IPS-18c (cell line): Measurements from ENCODE around the gene OTUD7B.

Experiments
- H3K4me3 ChIP-seq: 2 replicates; pipeline ENCODE4 v1.7.0; 2013; ENCODE audit warnings: low read depth, mild to moderate bottlenecking, low read length, moderate library complexity; ENCODE audit not compliant: insufficient read depth
- H3K9me3 ChIP-seq: one replicate; pipeline ENCODE4 v1.6.1; 2013; ENCODE audit warnings: mild to moderate bottlenecking, low read length, moderate library complexity; ENCODE audit not compliant: control insufficient read depth, insufficient read depth

The OTUD7B gene

DNA sequence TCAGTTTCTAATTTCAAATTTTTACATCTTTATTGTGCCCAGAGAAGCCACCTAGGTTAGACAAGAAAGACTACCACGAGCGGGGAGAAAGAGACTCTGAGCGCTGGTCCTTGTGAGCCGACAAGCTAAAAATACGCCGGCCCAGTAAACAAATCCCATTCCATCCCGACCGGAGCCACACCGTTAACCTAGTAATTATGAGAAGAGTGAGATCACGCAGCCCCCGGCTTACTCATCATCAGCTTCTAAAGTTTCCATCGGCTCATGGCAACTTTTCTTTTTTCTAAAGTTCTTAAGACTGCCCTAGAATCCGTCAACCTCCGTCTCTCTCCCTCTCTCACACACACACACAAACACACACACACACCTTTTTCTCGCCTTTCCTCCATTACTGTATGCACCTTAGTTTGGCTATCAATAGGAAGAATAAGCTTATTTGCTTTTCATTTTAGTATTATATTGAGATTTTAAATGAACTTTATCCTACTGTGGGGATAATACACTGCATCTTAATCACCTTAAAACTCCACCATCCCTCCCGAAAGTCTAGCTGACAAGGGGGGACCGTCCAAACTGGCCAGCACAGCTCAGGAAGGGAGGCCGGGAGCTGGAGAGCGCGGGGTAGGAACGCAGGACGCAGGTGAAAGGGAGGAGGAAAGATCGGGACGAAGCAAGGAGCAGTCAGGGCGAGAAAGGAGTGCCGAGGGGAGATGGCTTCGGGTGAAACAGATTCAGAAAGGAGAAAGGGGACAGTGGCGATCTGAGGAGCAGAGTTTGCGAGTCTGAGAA, 728 bp downstream of the OTUD7B start:
- H3K4me3 ChIP-seq, result peak overlapping the region; percentile 89

GRCh38 chr1:150008699-150009098, 1.8 kb downstream of the OTUD7B start:
- peak overlapping the region; percentile 89 for H3K4me3 ChIP-seq
- H3K9me3 ChIP-seq, result no peaks in the 10 kb centered on the region

More for the DNA sequence above, 728 bp downstream of the OTUD7B start:
- H3K9me3 ChIP-seq, result no peaks in the 10 kb centered on the region

GRCh38 chr1:150006881-150007421, 3.6 kb downstream of the OTUD7B start:
- no peaks in the 10 kb centered on the region for H3K9me3 ChIP-seq
- no peak overlapping the region for H3K4me3 ChIP-seq

GRCh38 chr1:150005606-150006005, 4.9 kb downstream of the OTUD7B start:
- no peaks in the 10 kb centered on the region for H3K9me3 ChIP-seq

DNA sequence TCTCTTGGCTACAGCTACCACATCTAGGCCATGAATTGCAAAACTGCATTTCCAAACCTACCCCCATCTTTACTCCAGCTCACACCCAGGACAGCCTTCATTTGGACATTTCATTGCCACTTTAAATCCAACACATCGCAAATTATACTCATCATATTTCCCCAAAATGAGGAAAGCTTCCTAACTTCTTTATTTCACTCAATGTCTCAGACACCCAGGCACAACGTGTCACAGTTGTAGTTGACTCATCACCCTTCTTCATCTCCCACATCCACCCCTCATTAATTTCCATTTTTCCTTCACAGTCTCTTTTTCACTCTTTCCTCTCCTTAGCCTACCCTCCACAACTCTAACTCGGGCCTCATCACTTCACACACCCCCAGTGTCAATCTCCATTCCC, 6.7 kb downstream of the OTUD7B start:
- H3K9me3 ChIP-seq, result no peaks in the 10 kb centered on the region
- H3K4me3 ChIP-seq, result no peak overlapping the region

More at GRCh38 chr1:150005606-150006005, 4.9 kb downstream of the OTUD7B start:
- no peak overlapping the region for H3K4me3 ChIP-seq

- H3K4me3 ChIP-seq, result no peak overlapping the region
- no peaks in the 10 kb centered on the region for H3K9me3 ChIP-seq
These were observed 8.3 kb downstream of the OTUD7B start for GRCh38 chr1:150002217-150002616.

DNA sequence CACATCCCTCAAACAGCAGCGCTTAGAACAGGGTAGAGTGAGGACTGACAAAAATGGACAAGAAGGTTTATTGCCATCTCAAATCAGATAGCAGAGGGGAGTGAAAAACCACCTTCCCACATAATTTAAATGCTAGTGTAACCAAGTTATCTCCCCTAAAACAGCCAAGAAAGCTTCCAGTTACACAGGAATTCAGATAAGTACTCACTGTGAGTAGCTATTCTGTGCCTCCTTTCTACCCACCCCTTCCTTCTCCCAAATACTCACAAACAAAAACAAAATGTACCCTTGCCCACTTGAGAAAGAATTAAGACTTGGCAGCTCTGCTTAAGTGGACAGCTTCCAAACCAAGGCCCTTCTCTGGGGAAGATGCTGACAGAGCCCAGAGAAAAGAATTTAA, 9.1 kb downstream of the OTUD7B start:
- H3K4me3 ChIP-seq, result no peak overlapping the region
- H3K9me3 ChIP-seq, result no peaks in the 10 kb centered on the region

- H3K4me3 ChIP-seq, result no peak overlapping the region
- no peaks in the 10 kb centered on the region for H3K9me3 ChIP-seq
These were observed 12.8 kb downstream of the OTUD7B start for GRCh38 chr1:149997585-149998262.

DNA sequence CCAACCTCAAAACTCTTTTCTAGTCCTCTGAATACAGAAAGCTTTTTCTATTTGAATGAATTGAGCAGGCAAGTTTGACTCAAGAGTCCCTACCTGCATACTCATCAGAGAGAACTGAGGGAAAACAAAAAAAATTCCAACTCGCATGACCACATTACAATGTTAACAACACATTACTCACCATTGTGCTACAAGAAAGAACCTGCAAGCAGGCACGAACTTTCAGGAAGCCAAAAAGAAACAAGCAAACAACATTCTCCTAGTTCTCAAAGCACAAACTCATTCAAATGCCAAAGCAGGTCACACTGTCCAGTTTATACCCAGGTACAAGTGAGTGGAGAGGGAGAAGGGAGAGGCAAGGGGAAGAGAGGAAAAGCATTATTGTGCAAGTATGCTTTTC, 14.6 kb downstream of the OTUD7B start:
- Histone ChIP-seq H3K4me3 (no peak overlapping the region), H3K9me3 (no peaks in the 10 kb centered on the region)

- Histone ChIP-seq H3K4me3 (no peak overlapping the region), H3K9me3 (no peaks in the 10 kb centered on the region)
These were observed 16.8 kb downstream of the OTUD7B start for GRCh38 chr1:149993764-149994163.

DNA sequence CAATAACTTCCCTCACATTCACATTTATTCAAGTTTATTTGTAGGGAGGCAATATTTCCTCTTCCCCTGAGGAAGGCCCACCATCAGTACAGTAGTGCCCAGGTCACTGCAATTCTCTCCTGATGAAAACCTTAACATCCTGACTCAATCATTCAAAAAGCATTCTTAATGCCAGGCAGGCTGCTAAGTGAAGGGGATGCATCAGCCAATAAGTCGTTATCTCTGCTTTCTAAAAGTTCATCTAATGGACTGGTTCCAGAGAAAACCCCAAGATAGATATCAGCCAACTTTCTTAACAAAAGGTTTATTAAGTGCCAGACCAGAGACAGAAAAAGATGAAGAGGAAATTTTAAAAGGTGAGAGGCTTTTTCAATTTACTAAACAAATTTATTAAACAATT, 17.3 kb downstream of the OTUD7B start:
- Histone ChIP-seq H3K9me3 (no peaks in the 10 kb centered on the region), H3K4me3 (no peak overlapping the region)

- H3K9me3 ChIP-seq, result no peaks in the 10 kb centered on the region
- no peak overlapping the region for H3K4me3 ChIP-seq
These were observed 23.3 kb downstream of the OTUD7B start for GRCh38 chr1:149987297-149987595.

DNA sequence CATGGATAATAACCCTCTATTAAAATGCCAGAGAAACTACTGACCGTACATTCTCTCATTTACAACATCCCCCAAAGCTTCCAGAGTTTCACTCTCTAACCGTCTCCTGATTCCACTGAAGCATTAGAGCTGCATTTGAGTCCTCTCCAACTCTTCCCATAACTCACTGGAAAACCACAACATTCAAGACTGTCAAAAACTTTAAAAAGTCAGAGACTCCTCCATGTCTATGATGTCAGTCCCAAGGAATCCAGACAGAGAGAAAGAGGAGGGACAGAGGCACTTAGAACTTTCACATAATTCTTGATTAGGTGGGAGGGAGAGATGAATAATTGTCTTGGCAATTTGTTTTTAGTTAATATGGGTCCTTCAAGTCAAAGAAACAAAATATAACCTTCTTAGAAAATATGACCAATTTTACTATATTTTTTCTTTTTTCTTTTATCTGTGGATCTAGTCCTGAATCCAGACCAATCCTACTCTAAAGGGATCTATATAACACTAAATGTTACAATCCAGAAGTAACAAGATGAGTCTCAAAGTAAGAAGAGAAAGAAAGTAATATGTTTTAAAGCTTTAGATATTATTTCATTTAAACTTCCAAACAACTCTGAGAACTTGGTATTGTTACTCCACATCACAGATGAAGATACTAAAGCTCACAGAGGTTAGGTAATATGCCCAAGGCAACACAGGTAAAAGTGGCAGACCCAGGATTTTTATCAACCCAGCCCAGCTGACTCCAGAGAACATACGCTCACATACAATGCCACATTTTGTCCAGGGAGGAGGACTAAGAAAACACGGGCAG, 23.8 kb downstream of the OTUD7B start:
- H3K4me3 ChIP-seq, result no peak overlapping the region
- no peaks in the 10 kb centered on the region for H3K9me3 ChIP-seq

- Histone ChIP-seq H3K4me3 (no peak overlapping the region), H3K9me3 (no peaks in the 10 kb centered on the region)
These were observed 30.5 kb downstream of the OTUD7B start for GRCh38 chr1:149979972-149980540.

GRCh38 chr1:149979245-149979971, 31.1 kb downstream of the OTUD7B start:
- Histone ChIP-seq H3K9me3 (no peaks in the 10 kb centered on the region), H3K4me3 (no peak overlapping the region)

GRCh38 chr1:149978547-149979023, 31.9 kb downstream of the OTUD7B start:
- Histone ChIP-seq H3K9me3 (no peaks in the 10 kb centered on the region), H3K4me3 (no peak overlapping the region)

DNA sequence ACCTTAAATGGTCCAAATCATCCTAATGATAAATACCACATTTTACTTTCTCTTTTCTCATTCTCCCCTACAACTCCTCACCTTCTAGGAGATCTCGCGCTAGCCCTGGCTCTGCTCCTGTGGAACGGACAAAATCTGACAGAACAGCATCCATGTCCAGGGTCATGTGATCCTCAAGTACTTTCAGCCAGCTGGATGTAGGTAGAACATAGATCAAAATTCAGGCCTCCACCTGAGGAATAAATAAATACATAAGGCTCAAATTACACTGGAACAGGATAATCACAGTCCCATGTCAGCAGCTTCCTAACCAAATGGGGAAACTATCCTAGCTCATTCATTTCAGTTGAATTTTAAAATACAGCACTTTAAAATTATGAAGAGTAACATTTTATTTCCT, 33.2 kb downstream of the OTUD7B start:
- Histone ChIP-seq H3K9me3 (no peaks in the 10 kb centered on the region), H3K4me3 (no peak overlapping the region)
